ENCODE data around the gene METRNL.

GRCh38 chr17:83067718-83068261, 11.6 kb upstream of the METRNL start:
- TF ChIP-seq CTCF (IDR thresholded peaks at IDR 0.05; ENCODE audit: low read depth, low read length) (no peak), EZH2phosphoT487 (IDR thresholded peaks at IDR 0.05; ENCODE audit: low read depth) (no peak)
